ENCODE data around the gene PNCK. TPM values are rescaled to one million over a fixed set of nuclear protein-coding genes. Genes with fewer than 3 reads are reported as not detected.

PNCK gene
- total and polyA plus RNA-seq, 2 of the 13 experiments (the other 11 are each of a cell fraction or from before 2014, with no cell fraction given), result 33.1 TPM; not detected in 1

DNA sequence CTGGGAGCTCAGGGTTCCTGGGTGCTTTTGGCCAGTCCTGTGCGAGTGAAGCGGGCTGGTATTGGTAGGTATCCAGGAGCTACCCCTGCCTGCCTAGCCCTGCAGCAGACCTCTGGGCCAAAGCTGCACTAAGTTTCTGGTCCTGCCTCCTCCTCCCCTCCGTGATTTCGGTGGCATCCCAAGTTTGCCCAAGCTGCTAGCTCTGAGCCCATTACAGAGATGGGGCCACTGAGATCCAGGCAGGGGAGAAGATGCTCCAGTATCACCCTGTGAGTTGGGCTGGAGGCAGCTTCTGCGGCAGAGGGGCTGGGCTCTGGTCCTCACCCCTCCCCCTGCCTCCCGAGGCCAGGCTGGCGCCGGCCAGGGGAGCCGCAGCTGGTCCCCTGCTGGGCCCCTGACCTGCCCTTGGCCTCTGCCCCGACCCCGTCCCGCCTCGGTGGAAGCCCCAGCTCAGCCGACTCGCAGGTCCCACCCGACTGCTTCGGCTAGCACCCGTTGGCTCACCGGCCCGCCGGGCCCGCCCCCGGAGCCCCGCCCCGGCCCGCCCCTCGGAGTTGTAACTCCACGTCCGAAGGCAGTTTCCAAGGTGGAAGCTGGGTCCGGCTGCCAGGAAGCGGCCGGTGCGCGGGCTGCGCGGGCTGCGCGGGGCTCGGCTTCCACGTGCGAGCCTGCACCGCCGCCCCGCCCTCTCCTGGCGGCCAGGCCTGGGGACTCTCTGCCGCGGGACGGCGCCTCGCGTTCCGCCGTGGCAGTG, 26.8 kb downstream of the PNCK start, which contains the start of gene DUSP9 (continued):
- TF ChIP-seq TCF7L2 (IDR thresholded peaks at IDR 0.05; ENCODE audit: low read depth, low read length), result no peak
- TF ChIP-seq ZBTB7A (CRISPR knock-in tag; IDR thresholded peaks at IDR 0.05), result no peak
- TF ChIP-seq XRCC5 (optimal IDR thresholded peaks at IDR 0.05; ENCODE audit: low read length), result no peak
- TF ChIP-seq ZNF670 (CRISPR knock-in tag; IDR thresholded peaks at IDR 0.05; ENCODE audit: borderline replicate concordance), result 0 out of 2 replicates have a peak, but pooled peaks have one; percentile 8
- TF ChIP-seq SOX5 (CRISPR knock-in tag; IDR thresholded peaks at IDR 0.05; ENCODE audit: borderline replicate concordance), result peak; percentile 43; the same call in 1 of the 2 replicates
- TF ChIP-seq, protein P1, sequence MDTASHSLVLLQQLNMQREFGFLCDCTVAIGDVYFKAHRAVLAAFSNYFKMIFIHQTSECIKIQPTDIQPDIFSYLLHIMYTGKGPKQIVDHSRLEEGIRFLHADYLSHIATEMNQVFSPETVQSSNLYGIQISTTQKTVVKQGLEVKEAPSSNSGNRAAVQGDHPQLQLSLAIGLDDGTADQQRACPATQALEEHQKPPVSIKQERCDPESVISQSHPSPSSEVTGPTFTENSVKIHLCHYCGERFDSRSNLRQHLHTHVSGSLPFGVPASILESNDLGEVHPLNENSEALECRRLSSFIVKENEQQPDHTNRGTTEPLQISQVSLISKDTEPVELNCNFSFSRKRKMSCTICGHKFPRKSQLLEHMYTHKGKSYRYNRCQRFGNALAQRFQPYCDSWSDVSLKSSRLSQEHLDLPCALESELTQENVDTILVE (CRISPR knock-in tag; IDR thresholded peaks at IDR 0.05), result no peak
- TF ChIP-seq NCOR1 (IDR thresholded peaks at IDR 0.05; ENCODE audit: borderline replicate concordance, low read length), result peak; percentile 78; the same call in 1 of the 2 replicates
- no peak for TF ChIP-seq PCBP2 (optimal IDR thresholded peaks at IDR 0.05; ENCODE audit: low read depth, low read length, poor library complexity, severe bottlenecking)
- no peak for TF ChIP-seq ZNF274 (CRISPR knock-in tag; IDR thresholded peaks at IDR 0.05)
- peak; percentile 37; the same call in 1 of the 2 replicates for TF ChIP-seq SRY (CRISPR knock-in tag; IDR thresholded peaks at IDR 0.05)
- TF ChIP-seq RAD51 (IDR thresholded peaks at IDR 0.05; ENCODE audit: borderline replicate concordance), result no peak
- no peak for TF ChIP-seq MBD4 (IDR thresholded peaks at IDR 0.05; ENCODE audit: borderline replicate concordance, low read length)
- TF ChIP-seq MED1 (CRISPR knock-in tag; IDR thresholded peaks at IDR 0.05), result peak; percentile 92
- TF ChIP-seq AKAP8 (CRISPR knock-in tag; IDR thresholded peaks at IDR 0.05), result peak; percentile 97
- no peak for TF ChIP-seq AKNA (CRISPR knock-in tag; IDR thresholded peaks at IDR 0.05; ENCODE audit: borderline replicate concordance)
- no peak for TF ChIP-seq ONECUT2 (CRISPR knock-in tag; IDR thresholded peaks at IDR 0.05)
- TF ChIP-seq ZNF724P (CRISPR knock-in tag; IDR thresholded peaks at IDR 0.05; ENCODE audit: borderline replicate concordance), result no peak
- no peak for TF ChIP-seq SETDB1 (CRISPR knock-in tag; IDR thresholded peaks at IDR 0.05; ENCODE audit: borderline replicate concordance)
- no peak for TF ChIP-seq TBX3 (IDR thresholded peaks at IDR 0.05; ENCODE audit: borderline replicate concordance)
- TF ChIP-seq THYN1 (CRISPR knock-in tag; IDR thresholded peaks at IDR 0.05; ENCODE audit: borderline replicate concordance, low read depth), result no peak
- TF ChIP-seq, protein P2, sequence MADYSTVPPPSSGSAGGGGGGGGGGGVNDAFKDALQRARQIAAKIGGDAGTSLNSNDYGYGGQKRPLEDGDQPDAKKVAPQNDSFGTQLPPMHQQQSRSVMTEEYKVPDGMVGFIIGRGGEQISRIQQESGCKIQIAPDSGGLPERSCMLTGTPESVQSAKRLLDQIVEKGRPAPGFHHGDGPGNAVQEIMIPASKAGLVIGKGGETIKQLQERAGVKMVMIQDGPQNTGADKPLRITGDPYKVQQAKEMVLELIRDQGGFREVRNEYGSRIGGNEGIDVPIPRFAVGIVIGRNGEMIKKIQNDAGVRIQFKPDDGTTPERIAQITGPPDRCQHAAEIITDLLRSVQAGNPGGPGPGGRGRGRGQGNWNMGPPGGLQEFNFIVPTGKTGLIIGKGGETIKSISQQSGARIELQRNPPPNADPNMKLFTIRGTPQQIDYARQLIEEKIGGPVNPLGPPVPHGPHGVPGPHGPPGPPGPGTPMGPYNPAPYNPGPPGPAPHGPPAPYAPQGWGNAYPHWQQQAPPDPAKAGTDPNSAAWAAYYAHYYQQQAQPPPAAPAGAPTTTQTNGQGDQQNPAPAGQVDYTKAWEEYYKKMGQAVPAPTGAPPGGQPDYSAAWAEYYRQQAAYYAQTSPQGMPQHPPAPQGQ (CRISPR knock-in tag; IDR thresholded peaks at IDR 0.05; ENCODE audit: borderline replicate concordance), result no peak

Data from HepG2 (cell line).